ENCODE results near the gene MIEF1.

Gene MIEF1

GRCh38 chr22:39473851-39474250, 28.2 kb upstream of the MIEF1 start:
- TF ChIP-seq CTCF (IDR thresholded peaks at IDR 0.05; ENCODE audit: low read depth, low read length), result no peak
- no peak overlapping the region for H3K4me3 ChIP-seq (ENCODE audit: low read depth, low read length)
- peaks cover 9% of the 10 kb centered on the region for H3K36me3 ChIP-seq
- no peak for DNase-seq
- H3K9me3 ChIP-seq (ENCODE audit: severe bottlenecking), result no peaks in the 10 kb centered on the region
- no peak overlapping the region for H3K27ac ChIP-seq
- no peaks in the 10 kb centered on the region for H3K27me3 ChIP-seq (ENCODE audit: insufficient read depth, low read depth, severe bottlenecking)

GRCh38 chr22:39474351-39475111, 27.6 kb upstream of the MIEF1 start:
- DNase-seq, result no peak
- Histone ChIP-seq H3K9me3 (ENCODE audit: severe bottlenecking) (no peaks in the 10 kb centered on the region), H3K36me3 (peaks cover 9% of the 10 kb centered on the region), H3K27me3 (ENCODE audit: insufficient read depth, low read depth, severe bottlenecking) (no peaks in the 10 kb centered on the region), H3K4me3 (ENCODE audit: low read depth, low read length) (no peak overlapping the region), H3K27ac (no peak overlapping the region)
- TF ChIP-seq CTCF (IDR thresholded peaks at IDR 0.05; ENCODE audit: low read depth, low read length), result no peak

GRCh38 chr22:39475337-39475736, 26.8 kb upstream of the MIEF1 start:
- Histone ChIP-seq H3K9me3 (ENCODE audit: severe bottlenecking) (no peaks in the 10 kb centered on the region), H3K4me3 (ENCODE audit: low read depth, low read length) (no peak overlapping the region), H3K27ac (no peak overlapping the region), H3K36me3 (peaks cover 9% of the 10 kb centered on the region), H3K27me3 (ENCODE audit: insufficient read depth, low read depth, severe bottlenecking) (no peaks in the 10 kb centered on the region)
- TF ChIP-seq CTCF (IDR thresholded peaks at IDR 0.05; ENCODE audit: low read depth, low read length), result no peak
- DNase-seq, result no peak

- no peak for TF ChIP-seq CTCF (IDR thresholded peaks at IDR 0.05; ENCODE audit: low read depth, low read length)
- Histone ChIP-seq H3K27ac (no peak overlapping the region), H3K27me3 (ENCODE audit: insufficient read depth, low read depth, severe bottlenecking) (no peaks in the 10 kb centered on the region), H3K9me3 (ENCODE audit: severe bottlenecking) (no peaks in the 10 kb centered on the region), H3K36me3 (peaks cover 9% of the 10 kb centered on the region), H3K4me3 (ENCODE audit: low read depth, low read length) (no peak overlapping the region)
- no peak for DNase-seq
Observed at GRCh38 chr22:39475902-39476301, 26.2 kb upstream of the MIEF1 start.

GRCh38 chr22:39476664-39477063, 25.4 kb upstream of the MIEF1 start:
- Histone ChIP-seq H3K36me3 (peaks cover 9% of the 10 kb centered on the region), H3K4me3 (ENCODE audit: low read depth, low read length) (no peak overlapping the region), H3K27me3 (ENCODE audit: insufficient read depth, low read depth, severe bottlenecking) (no peaks in the 10 kb centered on the region), H3K27ac (no peak overlapping the region), H3K9me3 (ENCODE audit: severe bottlenecking) (no peaks in the 10 kb centered on the region)
- no peak for DNase-seq
- no peak for TF ChIP-seq CTCF (IDR thresholded peaks at IDR 0.05; ENCODE audit: low read depth, low read length)

- Histone ChIP-seq H3K9me3 (ENCODE audit: severe bottlenecking) (no peaks in the 10 kb centered on the region), H3K27me3 (ENCODE audit: insufficient read depth, low read depth, severe bottlenecking) (no peaks in the 10 kb centered on the region), H3K4me3 (ENCODE audit: low read depth, low read length) (no peak overlapping the region), H3K36me3 (peaks cover 9% of the 10 kb centered on the region), H3K27ac (no peak overlapping the region)
- no peak for DNase-seq
- no peak for TF ChIP-seq CTCF (IDR thresholded peaks at IDR 0.05; ENCODE audit: low read depth, low read length)
Observed at GRCh38 chr22:39477542-39477941, 24.5 kb upstream of the MIEF1 start.
